Tibial artery (tissue), 4 donors: ENCODE results near the gene C17orf67.

Experiments used
- DNase-seq, 2 donors: peaks; one replicate each; pipeline ENCODE4 v3.0.0-alpha.2; 2019
- H3K27ac ChIP-seq, 2 donors: fragments of 200-600 bp; sonication (generic) in 1 of 2; 1 replicate in 1 of 2; 2 replicates in 1 of 2; pipeline ENCODE4 v1.5.1; 2018 to 2019; ENCODE audit warnings: mild to moderate bottlenecking in 1 of 2
- H3K27me3 ChIP-seq, 2 donors: fragments of 200-600 bp; sonication (generic) in 1 of 2; one replicate each; pipeline versions ENCODE4 v1.5.1 to v1.6.0; 2016 to 2019
- H3K36me3 ChIP-seq, 3 donors: fragments of 200-600 bp; sonication (generic) in 2 of 3; one replicate each; pipeline ENCODE4 v1.5.1; 2016 to 2019; ENCODE audit warnings: mild to moderate bottlenecking in 2 of 3
- H3K4me1 ChIP-seq, 4 donors: fragments of 200-600 bp; sonication (generic) in 2 of 4; 1 replicate in 3 of 4; 2 replicates in 1 of 4; pipeline ENCODE4 v1.5.1; 2016 to 2019
- H3K4me3 ChIP-seq, 2 donors: fragments of 200-600 bp; sonication (generic) in 1 of 2; 1 replicate in 1 of 2; 2 replicates in 1 of 2; pipeline ENCODE4 v1.5.1; 2018 to 2019; ENCODE audit warnings: mild to moderate bottlenecking in 2 of 2
- H3K9me3 ChIP-seq, 3 donors: fragments of 200-600 bp; sonication (generic) in 1 of 3; one replicate each; pipeline ENCODE4 v1.5.1; 2016 to 2019
- CTCF ChIP-seq, 2 experiments: fragments of 200-600 bp in 1 of 2; fragments of 450-650 bp in 1 of 2; IDR thresholded peaks; one replicate each; pipeline ENCODE4 v1.5.1; 2017 to 2019; ENCODE audit warnings: antibody characterized with exemption in 2 of 2, mild to moderate bottlenecking in 1 of 2, moderate library complexity in 1 of 2
- intact Hi-C: fragments of 100-400 bp; cut with DNase I; formaldehyde crosslinking; loops from one replicate; pipeline ENCODE4 v1.15.0; 2023; ENCODE audit warnings: low total_unique reads

The C17orf67 gene

GRCh38 chr17:56876766-56877179 lies 43.1 kb upstream of the C17orf67 start:
- intact Hi-C loops: no loop called here
- no peak for DNase-seq
- H3K9me3 ChIP-seq: no peaks in the 10 kb centered on the region

GRCh38 chr17:56870081-56870651 lies 36.4 kb upstream of the C17orf67 start:
- DNase-seq: no peak
- no peaks in the 10 kb centered on the region for H3K36me3 ChIP-seq
- intact Hi-C loops: no loop called here

More at GRCh38 chr17:56876766-56877179, 43.1 kb upstream of the C17orf67 start:
- no peak overlapping the region for H3K4me3 ChIP-seq
- no peaks in the 10 kb centered on the region for H3K27me3 ChIP-seq
- H3K4me1 ChIP-seq: no peaks in the 10 kb centered on the region
- no peak overlapping the region for H3K27ac ChIP-seq
- no peak for TF ChIP-seq CTCF (IDR thresholded peaks at IDR 0.05)
- no peaks in the 10 kb centered on the region for H3K36me3 ChIP-seq

GRCh38 chr17:56868716-56869115 lies 35.0 kb upstream of the C17orf67 start:
- Histone ChIP-seq H3K4me1 (no peaks in the 10 kb centered on the region), H3K27me3 (no peaks in the 10 kb centered on the region), H3K9me3 (no peaks in the 10 kb centered on the region), H3K36me3 (peaks cover 0 to 12% (median 0%) of the 10 kb centered on the region in 3 donors), H3K27ac (no peak overlapping the region), H3K4me3 (no peak overlapping the region)
- intact Hi-C loops: no loop called here
- DNase-seq: no peak
- no peak for TF ChIP-seq CTCF (IDR thresholded peaks at IDR 0.05)

More at GRCh38 chr17:56870081-56870651, 36.4 kb upstream of the C17orf67 start:
- no peak overlapping the region for H3K4me3 ChIP-seq
- H3K4me1 ChIP-seq: no peaks in the 10 kb centered on the region
- no peaks in the 10 kb centered on the region for H3K9me3 ChIP-seq
- no peak overlapping the region for H3K27ac ChIP-seq
- H3K27me3 ChIP-seq: no peaks in the 10 kb centered on the region
- TF ChIP-seq CTCF (IDR thresholded peaks at IDR 0.05): no peak

GRCh38 chr17:56867948-56868376 lies 34.2 kb upstream of the C17orf67 start:
- Histone ChIP-seq H3K9me3 (no peaks in the 10 kb centered on the region), H3K27me3 (no peaks in the 10 kb centered on the region), H3K36me3 (peaks cover 5 to 19% (median 5%) of the 10 kb centered on the region in 3 donors), H3K4me1 (no peaks in the 10 kb centered on the region), H3K27ac (no peak overlapping the region), H3K4me3 (no peak overlapping the region)
- no peak for DNase-seq
- intact Hi-C loops: no loop called here
- TF ChIP-seq CTCF (IDR thresholded peaks at IDR 0.05): no peak

- intact Hi-C loops: no loop called here
- Histone ChIP-seq H3K4me1 (no peaks in the 10 kb centered on the region), H3K27me3 (no peaks in the 10 kb centered on the region), H3K27ac (no peak overlapping the region), H3K4me3 (no peak overlapping the region), H3K9me3 (no peaks in the 10 kb centered on the region), H3K36me3 (peaks cover 15 to 33% (median 18%) of the 10 kb centered on the region in 3 donors)
- no peak for TF ChIP-seq CTCF (IDR thresholded peaks at IDR 0.05)
- DNase-seq: no peak
These were observed 32.8 kb upstream of the C17orf67 start for GRCh38 chr17:56866496-56866895.
